ENCODE data around the gene CTIF.
"Not testable (repeated sequence)": the region's sequence is repeated elsewhere in the genome, so short reads cannot be mapped to it uniquely, and the experiment has no call there.

The CTIF gene

DNA sequence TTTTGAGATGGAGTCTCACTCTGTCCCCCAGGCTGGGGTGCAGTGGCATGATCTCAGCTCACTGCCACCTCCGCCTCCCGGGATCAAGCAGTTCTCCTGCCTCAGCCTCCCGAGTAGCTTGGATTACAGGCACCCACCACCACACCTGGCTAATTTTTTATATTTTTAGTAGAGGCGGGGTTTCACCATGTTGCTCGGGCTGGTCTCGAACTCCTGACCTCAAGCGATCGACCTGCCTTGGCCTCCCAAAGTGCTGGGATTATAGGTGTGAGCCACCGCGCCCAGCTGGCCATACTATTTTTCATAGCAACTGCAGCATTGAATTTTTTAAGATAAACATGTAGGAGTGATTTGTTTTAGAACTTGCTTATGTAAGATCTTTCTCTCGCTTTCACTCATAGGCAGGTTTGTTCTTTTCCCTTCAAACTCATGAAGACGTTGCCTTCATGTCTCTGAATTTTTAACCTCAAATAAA is 273.2 kb downstream of the CTIF start:
- not testable (repeated sequence) for DNase-seq

DNA sequence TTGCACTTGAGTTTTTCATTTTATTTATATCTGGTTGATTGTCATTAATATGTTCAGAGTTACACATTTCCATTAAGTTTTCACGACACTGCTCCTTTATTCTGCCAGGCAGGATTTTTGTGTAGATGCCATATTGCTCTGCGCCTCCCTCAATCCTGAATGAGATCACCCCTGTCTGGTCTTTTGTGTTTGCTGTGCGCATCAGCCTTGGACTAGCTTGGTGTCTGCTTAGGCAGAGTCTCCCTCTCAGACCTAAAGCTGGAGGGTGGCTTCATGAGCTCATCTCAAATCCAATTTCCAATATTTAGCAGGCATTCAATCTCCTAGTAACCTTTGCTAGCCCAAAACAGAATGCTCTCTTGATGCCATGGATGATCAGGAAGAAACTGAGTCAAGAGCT is 274.5 kb downstream of the CTIF start:
- no peak for DNase-seq

DNA sequence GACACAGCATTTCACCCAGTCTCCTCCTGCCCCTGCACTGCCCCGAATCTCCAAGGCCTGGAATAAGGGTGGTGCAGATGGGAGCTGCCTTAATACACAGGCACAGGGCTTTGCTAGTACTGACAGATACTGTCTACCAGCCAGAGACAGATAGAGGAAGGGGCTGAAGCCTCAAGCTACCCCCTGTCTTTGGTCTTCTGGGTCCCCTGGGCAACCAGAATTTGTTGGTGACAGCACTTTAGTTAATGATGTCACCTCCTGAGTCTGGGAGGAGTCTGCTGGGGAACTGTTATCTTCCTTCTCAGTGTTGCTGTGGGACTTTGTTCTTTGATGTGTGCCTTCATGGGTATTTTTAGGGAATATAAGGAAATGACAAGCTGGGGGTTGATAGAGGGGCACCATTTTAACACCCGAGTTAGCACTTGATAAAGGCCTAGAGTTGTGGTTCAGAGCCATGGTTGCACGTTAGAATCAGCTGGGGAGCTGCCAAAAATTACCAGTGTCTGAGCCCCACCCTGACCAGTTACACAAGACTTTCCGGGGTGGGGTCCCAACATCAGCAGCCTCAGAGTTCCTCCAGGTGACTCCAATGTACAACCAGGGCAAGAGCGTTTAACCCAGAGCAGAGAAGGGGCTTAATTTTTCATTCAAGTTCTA is 275.1 kb downstream of the CTIF start:
- DNase-seq: no peak

DNA sequence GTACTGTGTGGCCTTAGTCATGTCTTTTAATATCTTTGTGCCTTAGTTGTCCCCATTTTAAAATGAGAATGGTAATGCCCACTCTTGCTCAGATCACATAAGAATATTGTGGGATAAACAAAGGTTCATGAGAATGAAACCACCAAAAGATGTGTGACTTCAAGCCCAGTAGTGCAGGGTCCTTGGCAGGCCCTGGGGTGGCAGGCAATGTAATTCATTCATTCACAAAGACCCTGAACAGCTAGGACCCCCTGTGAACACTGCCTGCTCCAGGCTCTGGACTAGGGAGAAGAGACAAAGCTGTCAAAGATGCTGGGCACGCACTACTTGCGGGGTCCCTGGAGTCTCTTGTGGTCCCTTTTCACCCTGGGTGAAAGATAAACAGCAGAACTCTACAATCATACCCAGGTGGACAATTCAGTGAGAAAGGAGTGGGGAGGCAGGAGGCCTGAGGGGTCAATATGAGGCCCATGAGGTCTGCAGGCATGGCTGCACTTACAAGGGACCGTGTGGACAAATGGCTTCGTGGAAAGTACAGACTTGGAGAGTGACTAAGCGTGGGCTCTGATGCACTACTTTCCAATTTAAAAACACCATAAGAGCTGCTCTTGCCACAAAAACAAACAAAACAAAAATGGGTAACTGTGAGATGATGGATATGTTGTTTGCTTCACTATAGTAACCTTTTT is 275.8 kb downstream of the CTIF start:
- DNase-seq: no peak

DNA sequence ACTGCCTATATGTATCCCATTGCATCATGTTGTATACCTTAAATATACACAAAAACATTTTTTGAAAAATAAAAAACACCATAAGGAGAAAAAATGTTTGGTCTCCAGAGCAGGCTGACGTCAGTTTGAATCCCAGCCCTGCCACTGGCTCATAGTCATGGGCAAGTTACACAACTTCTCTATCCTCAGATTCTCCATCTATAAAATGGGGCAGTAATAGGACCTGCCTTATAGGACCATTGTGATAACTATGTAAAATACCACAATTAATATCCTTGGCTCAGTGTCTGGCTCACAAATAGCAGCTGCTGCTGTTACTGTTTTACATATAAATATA is 276.3 kb downstream of the CTIF start:
- DNase-seq: no peak

DNA sequence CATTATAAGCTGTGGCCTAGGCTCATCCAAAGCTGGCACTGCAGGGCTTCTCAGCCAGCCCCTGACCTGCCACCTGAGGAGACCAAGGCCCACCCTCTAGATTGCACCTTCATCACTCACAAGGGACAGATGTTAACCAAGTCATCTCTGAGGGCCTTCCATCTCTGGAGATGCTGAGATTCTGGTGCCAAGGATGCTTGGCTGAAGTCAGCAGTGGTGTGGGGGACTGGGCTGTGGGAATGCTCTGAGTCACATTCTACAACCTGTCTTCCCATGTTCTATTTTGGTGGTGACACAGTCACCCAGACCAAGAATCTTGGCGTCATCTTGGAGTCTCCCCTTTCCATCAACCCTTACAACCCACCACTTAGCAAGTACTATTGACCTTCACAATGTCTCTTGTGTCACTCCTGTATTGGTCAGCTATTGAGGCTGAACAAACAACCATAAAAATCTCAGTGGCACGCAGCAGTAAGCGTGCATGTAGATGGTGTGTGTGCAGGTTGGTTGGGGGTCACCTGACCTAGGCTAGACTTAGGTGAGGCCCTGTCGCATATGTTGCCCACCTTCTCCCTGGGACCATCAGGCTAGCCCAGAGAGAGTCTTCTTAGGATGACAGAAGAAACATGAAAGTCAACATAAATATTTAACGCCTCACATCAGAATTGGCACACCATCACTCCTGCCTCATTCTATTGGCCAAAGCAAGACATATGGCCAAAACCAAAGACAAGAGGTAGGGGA is 276.9 kb downstream of the CTIF start:
- no peak for DNase-seq

DNA sequence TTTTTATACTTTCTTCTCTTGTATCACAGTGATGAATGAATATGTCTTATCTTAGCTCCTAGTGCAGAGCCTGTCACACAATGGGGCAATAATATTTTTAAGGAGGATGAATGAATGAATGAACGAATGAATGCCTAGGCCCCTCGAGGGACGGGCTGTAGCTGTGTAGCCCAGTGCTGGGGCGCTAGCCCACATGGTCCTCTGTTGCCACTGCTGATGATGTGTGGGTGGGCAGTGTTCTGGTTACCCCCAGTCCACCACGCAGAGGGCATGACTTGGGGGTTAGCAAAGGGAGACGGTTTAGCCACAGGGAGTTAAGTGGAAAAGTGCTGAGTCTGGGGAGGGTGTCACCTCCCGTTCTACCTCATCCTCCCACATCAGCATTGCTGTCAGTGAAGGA is 277.7 kb downstream of the CTIF start:
- no peak for DNase-seq

DNA sequence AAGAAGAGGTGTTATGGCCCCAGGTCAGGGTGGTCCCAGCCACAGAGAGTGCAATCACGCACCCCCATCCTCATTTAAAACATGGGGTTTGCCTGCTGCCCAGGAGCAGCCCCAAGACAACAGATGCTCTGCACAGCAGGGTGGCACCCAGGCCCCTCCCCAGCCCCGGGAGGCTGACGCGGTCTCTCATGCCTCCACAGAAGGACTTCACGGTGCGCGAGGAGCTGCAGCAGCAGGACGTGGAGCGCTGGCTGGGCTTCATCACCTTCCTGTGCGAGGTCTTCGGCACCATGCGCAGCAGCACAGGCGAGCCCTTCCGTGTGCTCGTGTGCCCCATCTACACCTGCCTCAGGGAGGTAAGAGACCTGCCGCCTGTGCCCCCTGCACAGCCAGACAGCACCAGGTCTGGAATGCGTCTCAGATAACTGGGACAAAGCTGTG is 278.2 kb downstream of the CTIF start:
- no peak for DNase-seq

DNA sequence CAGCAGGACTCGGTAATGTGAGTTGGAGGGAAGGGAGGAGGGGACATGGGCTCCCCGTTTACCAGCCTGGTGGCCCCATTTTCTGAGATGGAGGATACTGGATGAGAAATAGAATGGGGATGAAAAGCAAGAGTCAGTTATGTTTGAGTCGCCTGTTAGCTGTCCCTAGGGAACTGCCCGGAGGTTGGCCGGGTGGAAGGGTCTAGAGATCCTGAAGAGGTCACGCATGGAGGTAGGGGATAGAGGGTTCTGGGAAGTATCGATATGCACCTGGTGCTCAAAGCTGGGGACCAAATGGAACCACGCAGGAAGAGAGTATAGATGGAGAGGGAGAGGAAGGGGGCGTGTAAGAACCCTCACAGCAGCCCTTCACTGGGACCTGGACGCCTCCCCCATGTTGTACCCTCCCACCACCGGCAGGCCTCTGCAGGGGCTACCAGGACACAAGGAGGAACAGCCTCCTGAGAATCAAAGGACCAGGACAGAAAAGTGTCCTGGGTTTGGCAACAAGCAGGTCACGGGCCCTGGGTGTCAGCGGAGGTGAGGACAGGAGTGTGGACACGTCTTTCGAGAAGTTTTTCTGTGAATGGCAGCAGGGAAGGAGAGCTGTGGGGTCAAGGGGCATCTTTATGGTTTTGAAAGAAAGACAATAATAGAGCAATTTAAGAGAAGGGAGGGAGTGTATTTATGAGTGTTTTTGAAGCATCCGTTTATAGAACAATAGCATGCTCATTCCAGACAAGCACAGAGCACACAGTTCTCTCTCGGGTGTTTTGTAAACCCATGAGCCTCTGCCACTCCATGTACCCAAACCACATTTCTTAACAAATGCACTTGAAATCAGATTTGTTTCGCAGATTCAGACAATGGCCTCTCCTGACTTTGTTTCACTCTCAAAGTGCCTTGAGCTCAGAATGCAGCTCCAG is 279.8 kb downstream of the CTIF start:
- DNase-seq: no peak

DNA sequence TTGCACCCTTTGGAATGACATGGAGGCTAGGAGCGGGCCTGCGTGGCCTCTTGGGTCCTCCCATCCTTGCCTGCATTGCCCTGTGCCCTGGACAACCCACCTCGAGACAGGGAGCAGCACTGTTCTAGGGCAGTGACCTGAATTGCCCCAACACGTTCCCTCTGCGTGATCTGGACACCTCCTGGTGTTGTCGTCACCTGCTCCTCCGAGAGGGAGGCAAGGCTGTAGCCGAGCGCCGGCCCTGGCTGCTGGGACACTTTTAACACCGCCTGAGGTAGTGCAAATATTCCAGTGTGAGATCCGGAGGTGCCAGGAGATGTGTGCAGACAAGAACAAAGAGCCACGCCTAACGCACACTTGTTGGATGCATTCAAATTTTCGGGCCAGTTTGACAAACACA is 280.4 kb downstream of the CTIF start:
- DNase-seq: no peak

DNA sequence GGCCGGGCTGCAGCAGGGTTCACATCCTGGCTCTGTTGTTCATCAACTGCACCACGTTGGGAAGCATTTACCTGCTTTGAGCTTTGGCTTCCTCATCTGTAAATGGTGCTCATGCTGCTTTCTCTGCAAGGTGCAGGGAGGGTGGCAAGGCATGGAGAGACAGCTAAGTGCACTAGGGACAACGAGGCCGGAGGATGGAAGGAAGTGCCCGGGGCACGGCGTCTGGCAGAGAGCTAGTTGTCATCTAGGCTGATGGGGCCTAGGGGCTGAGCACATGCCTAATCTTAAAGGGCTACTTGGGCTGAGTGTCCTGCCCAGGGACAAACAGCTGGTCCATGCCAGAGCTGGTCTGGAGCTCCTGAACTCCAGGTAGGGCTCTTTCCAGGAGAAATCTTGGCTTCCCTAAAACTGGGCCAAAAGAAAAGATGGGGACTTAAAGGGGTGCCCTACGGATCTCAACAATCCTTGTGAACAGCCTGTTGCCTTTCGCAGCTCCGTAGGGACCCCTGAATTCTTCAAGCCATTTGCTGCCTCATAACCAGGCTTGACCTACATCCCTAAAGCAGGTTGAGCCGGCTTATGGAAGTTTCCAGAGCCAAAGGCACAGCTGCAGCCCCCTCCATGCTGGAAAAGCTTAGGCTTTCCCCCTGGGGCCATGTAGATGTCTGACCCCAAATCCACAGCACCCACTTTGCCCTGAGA is 281.1 kb downstream of the CTIF start:
- no peak for DNase-seq

DNA sequence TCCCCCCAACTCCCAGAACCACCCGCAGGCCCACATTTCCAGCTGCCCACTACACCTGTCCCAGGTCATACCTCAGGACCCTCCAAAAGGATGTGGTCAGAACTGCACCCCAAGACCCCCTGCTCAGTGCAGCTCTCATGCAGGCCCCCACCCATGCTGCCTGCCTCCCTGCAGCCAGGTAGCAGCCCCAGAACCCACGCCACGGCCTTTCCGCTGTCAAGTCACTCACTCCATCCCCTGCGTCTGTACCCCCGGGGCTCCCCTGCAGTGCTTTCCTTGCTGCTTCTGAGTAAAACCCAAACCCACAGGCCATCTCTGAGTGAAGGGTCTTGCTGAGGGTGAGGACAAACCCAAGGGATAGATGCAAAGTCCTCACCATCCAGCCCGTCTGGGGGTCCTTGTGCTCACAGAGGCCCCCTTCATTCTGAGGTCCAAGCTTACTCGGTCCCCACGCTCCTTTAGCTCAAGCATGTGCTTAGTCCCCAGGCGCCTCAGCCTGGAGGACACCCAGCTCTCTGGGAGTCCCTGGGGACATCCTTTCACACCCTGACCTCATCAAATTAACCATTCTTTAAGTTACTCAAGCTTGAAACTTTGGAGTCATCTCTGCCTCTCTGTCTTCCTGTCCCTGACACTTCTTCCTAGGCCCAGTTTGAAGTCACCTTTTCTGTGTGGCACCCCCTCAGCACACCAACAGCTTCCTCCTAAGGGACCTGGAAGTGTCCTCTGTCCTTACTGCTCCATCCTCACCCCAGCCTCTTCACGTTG is 281.8 kb downstream of the CTIF start:
- DNase-seq: no peak

DNA sequence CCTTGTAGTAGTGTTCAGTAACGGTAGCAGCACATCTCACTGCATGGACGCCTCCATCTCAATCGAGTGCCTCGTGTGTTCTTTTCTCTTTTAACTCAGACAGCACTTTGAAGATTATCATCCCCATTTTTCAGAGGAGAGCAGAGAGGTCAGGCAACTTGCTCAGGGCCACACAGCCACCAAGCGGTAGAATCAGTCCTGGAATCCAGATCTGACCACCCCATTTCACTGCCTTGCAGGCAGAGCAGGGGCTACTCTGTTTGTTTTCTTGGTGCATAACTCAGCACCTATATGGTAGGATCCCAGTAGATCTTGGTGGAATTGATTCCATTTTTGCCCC is 282.4 kb downstream of the CTIF start:
- DNase-seq: no peak

DNA sequence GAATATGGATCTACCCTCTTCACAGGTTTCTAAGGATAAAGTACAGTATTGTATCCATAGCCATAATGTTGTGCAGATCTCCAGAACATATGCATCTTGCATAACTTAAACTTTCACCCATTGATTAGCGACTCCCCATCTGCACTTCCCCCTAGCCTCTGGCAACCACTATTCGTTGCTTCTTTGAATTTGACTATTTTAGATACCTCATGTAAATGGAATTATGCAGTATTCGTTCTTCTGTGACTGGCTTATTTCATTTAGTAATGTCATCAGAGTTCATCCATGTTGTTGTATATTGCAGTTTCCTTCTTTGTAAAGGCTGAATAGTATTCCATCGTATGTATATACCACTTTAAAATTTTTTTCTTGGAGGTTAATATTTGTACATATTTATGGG is 283.0 kb downstream of the CTIF start:
- DNase-seq: no peak

DNA sequence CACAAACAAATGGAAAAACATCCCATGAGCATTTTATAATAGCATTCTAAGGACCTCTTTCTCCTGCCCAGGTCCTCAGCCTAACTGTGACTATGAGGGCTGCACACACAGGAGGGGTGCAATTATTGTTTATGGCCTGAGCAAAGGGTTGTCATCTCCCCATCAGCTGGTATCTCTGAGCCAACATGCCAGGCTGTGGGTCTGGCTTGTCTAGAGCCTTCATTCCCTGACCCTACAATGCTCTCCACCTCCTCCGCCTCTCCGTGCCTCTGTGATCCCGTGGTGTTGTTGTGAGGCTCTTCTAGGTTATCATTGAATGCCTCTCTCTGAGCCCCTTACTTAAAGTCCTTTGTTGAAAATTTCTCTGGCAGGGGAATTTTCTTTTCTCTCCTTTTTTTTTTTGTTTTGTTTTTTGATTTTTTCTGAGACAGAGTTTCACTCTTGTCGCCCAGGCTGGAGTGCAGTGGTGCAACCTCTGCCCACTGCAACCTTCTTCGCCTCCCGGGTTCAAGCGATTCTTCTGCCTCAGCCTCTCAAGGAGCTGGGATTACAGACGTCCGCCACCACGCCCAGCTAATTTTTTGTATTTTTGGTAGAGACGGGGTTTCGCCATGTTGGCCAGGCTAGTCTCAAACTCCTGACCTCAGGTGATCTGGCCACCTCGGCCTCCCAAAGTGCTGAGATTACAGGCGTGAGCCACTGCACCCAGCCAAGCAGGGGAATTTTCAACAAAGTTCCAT is 285.6 kb downstream of the CTIF start:
- no peak for DNase-seq

DNA sequence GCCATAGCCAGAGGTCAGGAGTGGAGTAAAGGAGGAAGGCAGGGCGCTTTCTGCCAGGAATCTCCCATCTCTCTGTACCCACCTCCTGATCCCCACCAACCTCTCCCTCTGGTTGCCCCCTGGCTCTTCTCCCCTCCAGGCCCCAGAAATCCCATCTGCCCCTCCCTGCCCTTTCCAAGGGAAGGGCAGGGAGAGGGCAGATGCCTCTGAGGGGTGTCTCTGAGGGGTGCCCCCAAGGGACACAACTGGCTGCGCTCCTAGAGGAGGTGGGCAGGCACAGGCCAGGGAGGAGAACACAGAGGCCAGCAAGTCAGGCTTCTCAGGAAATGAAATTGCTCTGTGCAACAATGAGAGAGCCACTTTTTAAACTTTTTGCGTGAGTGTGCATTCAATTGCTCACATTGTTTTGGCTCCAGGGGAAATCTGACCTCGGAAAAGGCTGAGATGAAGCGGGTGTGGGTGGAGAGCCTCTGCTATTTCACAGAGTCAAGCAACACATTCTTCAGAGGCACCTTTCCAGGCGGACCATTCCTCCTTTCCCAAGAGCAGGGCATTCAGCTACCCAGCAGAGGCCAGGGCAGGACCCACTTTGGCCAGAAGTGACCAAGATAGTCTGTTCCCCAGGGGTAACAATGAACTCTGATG is 286.4 kb downstream of the CTIF start:
- no peak for DNase-seq

DNA sequence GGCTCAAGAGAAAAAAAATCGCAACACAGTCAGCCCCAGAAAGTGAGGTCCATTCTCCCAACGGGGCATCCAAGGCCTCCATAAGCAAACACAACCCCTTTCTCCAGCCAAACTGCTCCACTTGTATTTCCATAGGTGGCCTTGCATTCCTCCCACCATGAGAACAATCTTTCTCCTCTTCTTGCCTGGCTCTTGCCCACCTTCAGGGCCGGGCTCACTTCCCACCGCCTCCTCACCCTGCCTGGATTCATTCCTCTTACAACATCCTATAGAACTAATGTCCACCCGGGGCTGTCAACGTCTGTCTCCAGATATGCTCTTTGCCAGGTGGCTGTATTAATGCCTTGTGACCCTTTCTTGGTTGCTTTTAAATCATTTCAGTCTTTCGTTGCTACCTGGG is 287.4 kb downstream of the CTIF start:
- DNase-seq: no peak

DNA sequence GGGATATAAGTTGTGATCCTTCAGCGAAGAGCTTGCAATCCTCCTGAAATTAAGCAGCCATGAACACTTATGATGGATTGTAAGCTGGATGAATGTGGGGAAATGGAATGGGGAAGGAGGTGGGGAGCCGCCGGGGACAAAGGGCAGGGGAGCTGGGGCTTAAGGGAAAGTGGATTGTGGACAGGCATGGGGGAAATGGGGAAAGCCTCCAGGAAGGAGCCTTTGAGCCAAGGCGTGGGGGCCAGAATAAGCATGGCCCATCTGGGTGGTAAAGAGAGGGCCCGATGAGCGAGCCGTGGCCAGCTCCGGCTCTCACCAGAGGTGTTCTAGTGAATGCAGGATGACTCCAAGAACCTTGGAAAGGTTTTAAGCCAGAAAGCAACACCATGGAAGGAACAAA is 288.0 kb downstream of the CTIF start:
- DNase-seq: no peak

DNA sequence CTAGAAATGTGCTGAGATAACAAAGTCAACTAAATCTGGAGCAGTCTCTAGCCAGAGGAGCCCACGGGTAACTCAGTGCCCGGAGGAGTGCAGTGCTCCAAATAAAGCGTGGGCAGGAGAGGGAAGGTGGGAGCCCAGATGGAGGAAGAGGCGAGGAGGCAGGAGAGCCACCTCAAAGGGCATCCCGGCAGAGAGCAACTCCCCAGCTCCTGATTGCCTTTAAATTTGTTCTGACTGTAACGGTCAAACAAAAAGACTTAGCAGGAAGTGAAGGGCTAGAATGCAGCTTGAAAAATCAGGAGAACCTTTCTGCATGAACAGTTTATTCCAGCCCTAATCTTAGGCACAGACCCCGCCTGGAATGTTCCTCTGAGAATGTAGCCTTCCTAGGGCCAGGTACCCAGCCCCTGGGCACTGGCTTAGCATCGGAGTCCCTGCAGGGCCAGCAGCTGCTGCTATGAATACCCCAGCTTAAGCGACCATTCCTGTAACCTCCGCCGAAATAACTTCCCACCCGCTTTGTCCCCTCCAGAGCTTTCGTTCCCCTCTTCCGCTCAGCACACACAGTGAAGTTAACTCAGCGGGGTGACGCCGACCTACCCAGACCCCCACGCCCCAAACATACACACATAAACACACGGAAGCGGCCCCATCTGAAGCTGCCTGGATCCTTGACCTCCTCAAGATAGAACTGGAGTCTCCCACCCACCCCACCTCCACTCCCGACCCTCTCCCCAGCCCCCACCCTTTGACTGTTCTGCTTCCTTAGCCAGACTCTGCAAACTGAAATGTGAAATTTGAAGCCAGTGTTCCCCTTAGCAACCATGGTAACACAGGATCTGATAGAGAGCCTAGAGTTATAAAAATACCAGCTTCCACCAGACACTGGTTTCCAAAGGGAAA is 288.7 kb downstream of the CTIF start:
- DNase-seq: no peak

DNA sequence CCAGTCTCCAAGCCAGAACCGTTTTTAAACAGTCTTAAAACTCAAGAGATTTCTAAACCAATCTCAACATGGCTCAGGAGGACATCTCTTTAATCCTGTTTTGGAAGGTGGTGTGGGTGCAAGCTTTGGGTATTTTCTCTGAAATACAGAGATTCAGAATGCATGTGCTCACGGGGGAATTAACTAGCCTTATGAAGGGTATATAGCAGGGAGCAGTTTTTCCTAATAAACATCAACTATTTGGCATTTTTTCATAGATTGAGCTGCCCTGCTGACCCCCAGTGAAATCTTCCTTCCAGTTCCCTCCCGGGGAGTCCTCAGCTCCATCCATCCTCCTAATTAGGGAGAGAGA is 289.3 kb downstream of the CTIF start:
- no peak for DNase-seq

Data from NCI-H1048 (cell line).